ENCODE data around the gene ELK1. TPM values are rescaled to one million over a fixed set of nuclear protein-coding genes. Genes with fewer than 3 reads are reported as not detected.
"Not testable (repeated sequence)": the region's sequence is repeated elsewhere in the genome, so short reads cannot be mapped to it uniquely, and the experiment has no call there.

The ELK1 gene
- total and polyA plus RNA-seq, 2 experiments from 2014 or later, result 19.2 to 39.5 TPM

DNA sequence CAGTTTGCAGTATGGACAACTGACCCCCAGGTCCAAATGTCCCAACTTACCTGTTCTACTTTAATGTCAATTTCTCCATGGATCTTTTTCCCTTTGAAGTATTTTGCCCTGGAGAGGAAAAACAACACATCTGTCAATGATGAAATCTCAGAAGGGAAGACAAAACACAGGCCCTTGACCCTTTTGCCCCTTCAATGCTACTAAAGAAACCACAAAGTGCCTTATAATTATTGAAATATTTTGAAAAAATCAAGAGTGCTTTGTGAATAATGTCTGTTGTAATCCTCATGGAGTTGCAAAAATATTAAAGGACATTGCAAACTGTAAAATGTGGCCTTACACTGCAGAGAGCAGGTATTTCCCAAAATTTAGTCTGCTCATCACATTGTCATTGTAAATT lies 43.3 kb downstream of the ELK1 start (continued):
- TF ChIP-seq, protein P1, sequence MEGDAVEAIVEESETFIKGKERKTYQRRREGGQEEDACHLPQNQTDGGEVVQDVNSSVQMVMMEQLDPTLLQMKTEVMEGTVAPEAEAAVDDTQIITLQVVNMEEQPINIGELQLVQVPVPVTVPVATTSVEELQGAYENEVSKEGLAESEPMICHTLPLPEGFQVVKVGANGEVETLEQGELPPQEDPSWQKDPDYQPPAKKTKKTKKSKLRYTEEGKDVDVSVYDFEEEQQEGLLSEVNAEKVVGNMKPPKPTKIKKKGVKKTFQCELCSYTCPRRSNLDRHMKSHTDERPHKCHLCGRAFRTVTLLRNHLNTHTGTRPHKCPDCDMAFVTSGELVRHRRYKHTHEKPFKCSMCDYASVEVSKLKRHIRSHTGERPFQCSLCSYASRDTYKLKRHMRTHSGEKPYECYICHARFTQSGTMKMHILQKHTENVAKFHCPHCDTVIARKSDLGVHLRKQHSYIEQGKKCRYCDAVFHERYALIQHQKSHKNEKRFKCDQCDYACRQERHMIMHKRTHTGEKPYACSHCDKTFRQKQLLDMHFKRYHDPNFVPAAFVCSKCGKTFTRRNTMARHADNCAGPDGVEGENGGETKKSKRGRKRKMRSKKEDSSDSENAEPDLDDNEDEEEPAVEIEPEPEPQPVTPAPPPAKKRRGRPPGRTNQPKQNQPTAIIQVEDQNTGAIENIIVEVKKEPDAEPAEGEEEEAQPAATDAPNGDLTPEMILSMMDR (conservative IDR thresholded peaks at IDR 0.05; ENCODE audit: low read depth in 2 of 2), result no peak
- TF ChIP-seq ZNF114 (CRISPR knock-in tag; IDR thresholded peaks at IDR 0.05), result no peak
- TF ChIP-seq ZNF331 (CRISPR knock-in tag; IDR thresholded peaks at IDR 0.05; ENCODE audit: low read depth), result no peak
- no peak for TF ChIP-seq JUNB (IDR thresholded peaks at IDR 0.05; ENCODE audit: unreplicated experiment)
- TF ChIP-seq CREB1 (CRISPR knock-in tag; IDR thresholded peaks at IDR 0.05; ENCODE audit: low read depth), result no peak
- no peak for TF ChIP-seq EZH2phosphoT487 (IDR thresholded peaks at IDR 0.05; ENCODE audit: unreplicated experiment)
- TF ChIP-seq NANOG (IDR thresholded peaks at IDR 0.05; ENCODE audit: borderline replicate concordance), result no peak
- no peak for TF ChIP-seq STAT1 (IDR thresholded peaks at IDR 0.05; ENCODE audit: unreplicated experiment)

DNA sequence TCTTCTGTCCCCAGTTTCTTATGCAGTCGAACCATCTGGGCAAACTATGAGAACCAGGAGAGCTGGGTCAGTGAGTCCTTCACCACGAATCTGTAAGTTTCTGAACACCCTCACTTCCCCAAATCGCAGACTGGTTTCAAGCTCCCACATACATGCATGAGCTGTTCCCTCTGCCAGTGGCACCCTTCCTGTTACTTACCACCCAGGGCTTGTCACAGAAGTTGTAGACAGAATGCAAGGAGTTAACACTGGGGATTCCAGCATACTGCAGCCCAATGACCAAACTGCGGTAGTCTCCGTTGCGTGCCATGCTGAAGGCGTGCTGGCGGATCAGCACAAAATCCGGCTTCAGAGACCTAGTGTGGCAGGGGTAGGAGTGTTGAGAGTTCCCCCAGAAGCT lies 45.3 kb downstream of the ELK1 start:
- no peak overlapping the region for H3K27ac Mint-ChIP-seq
- peaks cover 12% of the 10 kb centered on the region for H3K4me1 Mint-ChIP-seq
- Histone ChIP-seq H3K4me2 (no peak overlapping the region), H3K9me2 (ENCODE audit: insufficient read depth) (no peaks in the 10 kb centered on the region), H3F3A (replicated peaks; ENCODE audit: low read depth) (no peaks in the 10 kb centered on the region), H4K20me1 (replicated peaks; ENCODE audit: insufficient read depth) (no peaks in the 10 kb centered on the region), H3K4me3 (no peak overlapping the region), H3K27me3 (ENCODE audit: insufficient read depth) (no peaks in the 10 kb centered on the region), H3K27ac (ENCODE audit: low read depth) (no peak overlapping the region), H3K4me1 (ENCODE audit: insufficient read depth) (no peaks in the 10 kb centered on the region), H3K36me3 (ENCODE audit: insufficient read depth) (no peaks in the 10 kb centered on the region), H3K79me2 (replicated peaks; ENCODE audit: insufficient read depth) (no peaks in the 10 kb centered on the region), H2AFZ (no peak overlapping the region)
- DNase-seq (ENCODE audit: low spot score) (no peak), ATAC-seq (no peak)
- H3K36me3 Mint-ChIP-seq (ENCODE audit: low read depth), result peaks cover 8% of the 10 kb centered on the region; the same call in 2 of the 3 replicates
- peaks cover 3% of the 10 kb centered on the region for H3K27me3 Mint-ChIP-seq (ENCODE audit: insufficient read depth, low read depth, poor library complexity)
- TF ChIP-seq JUNB (IDR thresholded peaks at IDR 0.05; ENCODE audit: unreplicated experiment) (no peak), ZNF331 (CRISPR knock-in tag; IDR thresholded peaks at IDR 0.05; ENCODE audit: low read depth) (no peak), EZH2phosphoT487 (IDR thresholded peaks at IDR 0.05; ENCODE audit: unreplicated experiment) (no peak), ZNF114 (CRISPR knock-in tag; IDR thresholded peaks at IDR 0.05) (no peak), NANOG (IDR thresholded peaks at IDR 0.05; ENCODE audit: borderline replicate concordance) (no peak)
- TF ChIP-seq, protein P1 (conservative IDR thresholded peaks at IDR 0.05; ENCODE audit: low read depth in 2 of 2), result no peak
- TF ChIP-seq, protein P2, sequence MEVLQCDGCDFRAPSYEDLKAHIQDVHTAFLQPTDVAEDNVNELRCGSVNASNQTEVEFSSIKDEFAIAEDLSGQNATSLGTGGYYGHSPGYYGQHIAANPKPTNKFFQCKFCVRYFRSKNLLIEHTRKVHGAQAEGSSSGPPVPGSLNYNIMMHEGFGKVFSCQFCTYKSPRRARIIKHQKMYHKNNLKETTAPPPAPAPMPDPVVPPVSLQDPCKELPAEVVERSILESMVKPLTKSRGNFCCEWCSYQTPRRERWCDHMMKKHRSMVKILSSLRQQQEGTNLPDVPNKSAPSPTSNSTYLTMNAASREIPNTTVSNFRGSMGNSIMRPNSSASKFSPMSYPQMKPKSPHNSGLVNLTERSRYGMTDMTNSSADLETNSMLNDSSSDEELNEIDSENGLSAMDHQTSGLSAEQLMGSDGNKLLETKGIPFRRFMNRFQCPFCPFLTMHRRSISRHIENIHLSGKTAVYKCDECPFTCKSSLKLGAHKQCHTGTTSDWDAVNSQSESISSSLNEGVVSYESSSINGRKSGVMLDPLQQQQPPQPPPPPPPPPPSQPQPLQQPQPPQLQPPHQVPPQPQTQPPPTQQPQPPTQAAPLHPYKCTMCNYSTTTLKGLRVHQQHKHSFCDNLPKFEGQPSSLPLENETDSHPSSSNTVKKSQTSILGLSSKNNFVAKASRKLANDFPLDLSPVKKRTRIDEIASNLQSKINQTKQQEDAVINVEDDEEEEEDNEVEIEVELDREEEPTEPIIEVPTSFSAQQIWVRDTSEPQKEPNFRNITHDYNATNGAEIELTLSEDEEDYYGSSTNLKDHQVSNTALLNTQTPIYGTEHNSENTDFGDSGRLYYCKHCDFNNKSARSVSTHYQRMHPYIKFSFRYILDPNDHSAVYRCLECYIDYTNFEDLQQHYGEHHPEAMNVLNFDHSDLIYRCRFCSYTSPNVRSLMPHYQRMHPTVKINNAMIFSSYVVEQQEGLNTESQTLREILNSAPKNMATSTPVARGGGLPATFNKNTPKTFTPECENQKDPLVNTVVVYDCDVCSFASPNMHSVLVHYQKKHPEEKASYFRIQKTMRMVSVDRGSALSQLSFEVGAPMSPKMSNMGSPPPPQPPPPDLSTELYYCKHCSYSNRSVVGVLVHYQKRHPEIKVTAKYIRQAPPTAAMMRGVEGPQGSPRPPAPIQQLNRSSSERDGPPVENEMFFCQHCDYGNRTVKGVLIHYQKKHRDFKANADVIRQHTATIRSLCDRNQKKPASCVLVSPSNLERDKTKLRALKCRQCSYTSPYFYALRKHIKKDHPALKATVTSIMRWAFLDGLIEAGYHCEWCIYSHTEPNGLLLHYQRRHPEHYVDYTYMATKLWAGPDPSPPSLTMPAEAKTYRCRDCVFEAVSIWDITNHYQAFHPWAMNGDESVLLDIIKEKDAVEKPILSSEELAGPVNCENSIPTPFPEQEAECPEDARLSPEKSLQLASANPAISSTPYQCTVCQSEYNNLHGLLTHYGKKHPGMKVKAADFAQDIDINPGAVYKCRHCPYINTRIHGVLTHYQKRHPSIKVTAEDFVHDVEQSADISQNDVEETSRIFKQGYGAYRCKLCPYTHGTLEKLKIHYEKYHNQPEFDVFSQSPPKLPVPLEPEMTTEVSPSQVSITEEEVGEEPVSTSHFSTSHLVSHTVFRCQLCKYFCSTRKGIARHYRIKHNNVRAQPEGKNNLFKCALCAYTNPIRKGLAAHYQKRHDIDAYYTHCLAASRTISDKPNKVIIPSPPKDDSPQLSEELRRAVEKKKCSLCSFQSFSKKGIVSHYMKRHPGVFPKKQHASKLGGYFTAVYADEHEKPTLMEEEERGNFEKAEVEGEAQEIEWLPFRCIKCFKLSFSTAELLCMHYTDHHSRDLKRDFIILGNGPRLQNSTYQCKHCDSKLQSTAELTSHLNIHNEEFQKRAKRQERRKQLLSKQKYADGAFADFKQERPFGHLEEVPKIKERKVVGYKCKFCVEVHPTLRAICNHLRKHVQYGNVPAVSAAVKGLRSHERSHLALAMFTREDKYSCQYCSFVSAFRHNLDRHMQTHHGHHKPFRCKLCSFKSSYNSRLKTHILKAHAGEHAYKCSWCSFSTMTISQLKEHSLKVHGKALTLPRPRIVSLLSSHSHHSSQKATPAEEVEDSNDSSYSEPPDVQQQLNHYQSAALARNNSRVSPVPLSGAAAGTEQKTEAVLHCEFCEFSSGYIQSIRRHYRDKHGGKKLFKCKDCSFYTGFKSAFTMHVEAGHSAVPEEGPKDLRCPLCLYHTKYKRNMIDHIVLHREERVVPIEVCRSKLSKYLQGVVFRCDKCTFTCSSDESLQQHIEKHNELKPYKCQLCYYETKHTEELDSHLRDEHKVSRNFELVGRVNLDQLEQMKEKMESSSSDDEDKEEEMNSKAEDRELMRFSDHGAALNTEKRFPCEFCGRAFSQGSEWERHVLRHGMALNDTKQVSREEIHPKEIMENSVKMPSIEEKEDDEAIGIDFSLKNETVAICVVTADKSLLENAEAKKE (CRISPR knock-in tag; IDR thresholded peaks at IDR 0.05), result no peak
- no peaks in the 10 kb centered on the region for H3K9me3 Mint-ChIP-seq
- no peak overlapping the region for H3K4me3 Mint-ChIP-seq

DNA sequence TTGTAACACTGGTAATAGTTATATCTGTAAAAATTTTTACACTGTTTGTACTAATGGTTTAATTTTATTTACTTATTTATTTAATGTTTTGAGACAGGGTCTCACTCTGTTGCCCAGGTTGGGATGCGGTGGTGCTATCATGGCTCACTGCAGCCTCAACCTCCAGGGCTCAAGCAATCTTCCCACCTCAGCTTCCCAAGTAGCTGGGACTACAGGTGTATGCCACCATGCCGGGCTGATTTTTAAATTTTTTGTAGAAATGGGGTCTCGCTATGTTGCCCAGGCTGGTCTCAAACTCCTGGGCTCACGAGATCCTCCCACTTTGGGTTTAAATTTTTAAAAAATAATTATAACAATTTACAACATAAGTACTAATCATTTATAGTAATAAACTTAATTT lies 47.2 kb downstream of the ELK1 start:
- H3K4me3 Mint-ChIP-seq; H3K4me1 Mint-ChIP-seq; H3K27ac ChIP-seq (ENCODE audit: low read depth); ATAC-seq; H4K20me1 ChIP-seq (replicated peaks; ENCODE audit: insufficient read depth); H3K27me3 Mint-ChIP-seq (ENCODE audit: insufficient read depth, low read depth, poor library complexity); H3K4me3 ChIP-seq; H3K36me3 Mint-ChIP-seq (ENCODE audit: low read depth); H3K4me2 ChIP-seq; H3K9me2 ChIP-seq (ENCODE audit: insufficient read depth); H2AFZ ChIP-seq; H3K4me1 ChIP-seq (ENCODE audit: insufficient read depth); H3K27ac Mint-ChIP-seq; DNase-seq (ENCODE audit: low spot score); H3K27me3 ChIP-seq (ENCODE audit: insufficient read depth); H3K36me3 ChIP-seq (ENCODE audit: insufficient read depth); H3K9me3 Mint-ChIP-seq; H3K79me2 ChIP-seq (replicated peaks; ENCODE audit: insufficient read depth); H3F3A ChIP-seq (replicated peaks; ENCODE audit: low read depth): not testable (repeated sequence)

All from GM23338 (cell line).